ENCODE measurements around the gene GNL1. TPM values are rescaled to one million over a fixed set of nuclear protein-coding genes. Genes with fewer than 3 reads are reported as not detected.

GNL1 gene
- total and polyA plus RNA-seq, 2 of the 8 experiments (the other 6 are each of a cell fraction or from before 2014, with no cell fraction given) = 42.4 to 67.8 TPM

DNA sequence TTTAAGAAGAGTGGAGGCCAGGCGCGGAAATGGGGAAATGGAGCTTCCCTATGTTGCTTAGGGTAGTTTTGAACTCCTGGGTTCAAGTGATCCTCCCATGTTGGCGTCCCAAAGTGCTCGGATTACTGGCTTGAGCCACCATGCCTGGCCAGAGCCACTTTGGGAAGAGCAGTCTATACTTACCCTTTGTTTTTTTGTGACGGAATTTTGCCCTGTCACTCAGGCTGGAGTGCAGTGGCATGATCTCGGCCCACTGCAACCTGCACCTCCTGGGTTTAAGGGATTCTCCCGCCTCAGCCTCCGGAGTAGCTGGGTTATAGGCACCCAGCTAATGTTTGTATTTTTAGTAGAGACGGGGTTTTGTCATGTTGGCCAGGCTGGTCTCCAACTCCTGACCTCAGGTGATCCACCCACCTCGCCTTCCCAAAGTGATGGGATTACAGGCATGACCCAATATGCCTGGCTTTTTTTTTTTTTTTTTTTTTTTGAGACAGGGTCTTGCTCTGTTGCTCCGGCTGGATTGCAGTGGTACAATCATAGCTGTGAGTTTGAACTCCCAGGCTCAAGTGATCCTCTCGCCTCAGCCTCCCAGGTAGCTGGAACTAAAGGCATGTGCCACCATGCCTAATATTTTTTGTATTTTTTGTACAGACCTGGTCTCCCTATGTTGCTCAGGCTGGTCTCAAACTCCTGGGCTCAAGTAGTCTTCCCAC lies 42.8 kb upstream of the GNL1 start:
- H2AFZ ChIP-seq (ENCODE audit: low read length) = no peak overlapping the region
- no peaks in the 10 kb centered on the region for H3K9me3 ChIP-seq (ENCODE audit: insufficient read depth in 2 of 2, low read depth in 1 of 2, low read length in 1 of 2)
- no peak overlapping the region for H2BK15ac ChIP-seq (ENCODE audit: low read length)
- WGBS, 2 experiments (ENCODE audit: extremely low coverage in 1 of 2, insufficient coverage in 1 of 2, insufficient read length in 1 of 2, insufficient replicate concordance in 2 of 2, low coverage in 1 of 2, low lambda C conversion rate in 2 of 2, missing lambda C conversion rate in 1 of 2) = 85% methylated on average over 12 of the region's 12 CpGs; no CpG with 5 or more reads in 1 of the 2 experiments
- H2AK5ac ChIP-seq (ENCODE audit: low read depth, low read length) = no peak overlapping the region
- ChIA-PET POLR2A (ENCODE audit: partially characterized antibody) (interaction anchor here (0.7 to 27.0 kb wide), 33 partner anchors 0 to 488 kb away, joined by 3 to 712 read pairs (median 4); partner anchors contain the start of genes ABCF1, ATAT1, C6orf136 and DHX16), CTCF (ENCODE audit: partially characterized antibody) (interaction anchor here (0.6 to 5.7 kb wide), 14 partner anchors 12 to 601 kb away, joined by 3 to 40 read pairs (median 4); partner anchors contain the start of gene ABCF1)
- H3K4me1 ChIP-seq (replicated peaks in 1 of 4; ENCODE audit: control insufficient read depth in 3 of 4, insufficient read depth in 4 of 4, low read length in 3 of 4) = no peaks in the 10 kb centered on the region
- H3K23ac ChIP-seq (ENCODE audit: insufficient read length) = no peak overlapping the region
- no peak overlapping the region for H3K4me2 ChIP-seq (ENCODE audit: insufficient read depth in 1 of 2, low read depth in 2 of 2, low read length in 2 of 2)
- TF ChIP-seq BCL11A (IDR thresholded peaks at IDR 0.05; ENCODE audit: low read depth in 2 of 2, low read length in 2 of 2) (no peak), GTF2F1 (IDR thresholded peaks at IDR 0.05; ENCODE audit: borderline replicate concordance, low read depth, low read length) (no peak), GABPA (IDR thresholded peaks at IDR 0.05; ENCODE audit: borderline replicate concordance, insufficient read depth, low read length) (no peak), SUZ12 (IDR thresholded peaks at IDR 0.05; ENCODE audit: low read length) (no peak), POLR2AphosphoS5 (IDR thresholded peaks at IDR 0.05; ENCODE audit: low read depth, low read length) (peak; percentile 70), RAD21 (IDR thresholded peaks at IDR 0.05 in 1 of 2, conservative IDR thresholded peaks at IDR 0.05 in 1 of 2; ENCODE audit: low read depth in 2 of 2, low read length in 2 of 2) (no peak), POLR2A (IDR thresholded peaks at IDR 0.05; ENCODE audit: control extremely low read depth in 1 of 2, low read depth in 2 of 2, low read length in 2 of 2) (peak; percentile 27 to 38; a peak in 2 of 3 replicates)
- TF ChIP-seq, protein P1, sequence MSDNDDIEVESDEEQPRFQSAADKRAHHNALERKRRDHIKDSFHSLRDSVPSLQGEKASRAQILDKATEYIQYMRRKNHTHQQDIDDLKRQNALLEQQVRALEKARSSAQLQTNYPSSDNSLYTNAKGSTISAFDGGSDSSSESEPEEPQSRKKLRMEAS (IDR thresholded peaks at IDR 0.05) = no peak
- TF ChIP-seq, protein P2, sequence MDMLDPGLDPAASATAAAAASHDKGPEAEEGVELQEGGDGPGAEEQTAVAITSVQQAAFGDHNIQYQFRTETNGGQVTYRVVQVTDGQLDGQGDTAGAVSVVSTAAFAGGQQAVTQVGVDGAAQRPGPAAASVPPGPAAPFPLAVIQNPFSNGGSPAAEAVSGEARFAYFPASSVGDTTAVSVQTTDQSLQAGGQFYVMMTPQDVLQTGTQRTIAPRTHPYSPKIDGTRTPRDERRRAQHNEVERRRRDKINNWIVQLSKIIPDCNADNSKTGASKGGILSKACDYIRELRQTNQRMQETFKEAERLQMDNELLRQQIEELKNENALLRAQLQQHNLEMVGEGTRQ (IDR thresholded peaks at IDR 0.05; ENCODE audit: low read length) = no peak
- no peak overlapping the region for H3K18ac ChIP-seq (ENCODE audit: extremely low read depth, low read length)
- no peak overlapping the region for H2BK120ac ChIP-seq (replicated peaks; ENCODE audit: low read depth, low read length)
- FAIRE-seq = no peak
- H2BK12ac ChIP-seq (ENCODE audit: low read depth, low read length) = no peak overlapping the region
- no peak overlapping the region for H3K4me3 ChIP-seq (ENCODE audit: extremely low read depth in 1 of 4, insufficient read depth in 2 of 4, low read depth in 3 of 4, low read length in 4 of 4)
- no peak overlapping the region for H2BK5ac ChIP-seq (ENCODE audit: low read depth, low read length)
- no peak overlapping the region for H3K9ac ChIP-seq (replicated peaks in 1 of 4; ENCODE audit: extremely low read depth in 1 of 4, low read depth in 3 of 4, low read length in 3 of 4)
- no peak overlapping the region for H2BK20ac ChIP-seq (ENCODE audit: low read length)
- H4K91ac ChIP-seq (replicated peaks; ENCODE audit: insufficient read length, low read length) = no peak overlapping the region
- no peaks in the 10 kb centered on the region for H3K27me3 ChIP-seq (replicated peaks in 1 of 4; ENCODE audit: control insufficient read depth in 3 of 4, extremely low read depth in 1 of 4, insufficient read depth in 3 of 4, low read length in 3 of 4)
- no peak overlapping the region for H4K8ac ChIP-seq (ENCODE audit: extremely low read depth, insufficient read depth, low read length)
- H3K27ac ChIP-seq (ENCODE audit: low read depth, low read length) = no peak overlapping the region
- H4K5ac ChIP-seq (ENCODE audit: insufficient read length, low read depth, low read length) = no peak overlapping the region
- no peaks in the 10 kb centered on the region; the same call in 1 of the 2 replicates for H3K23me2 ChIP-seq (ENCODE audit: low read depth, low read length)
- no peak for DNase-seq (ENCODE audit: low read depth in 1 of 2, low spot score in 2 of 2)
- no peak overlapping the region for H3K4ac ChIP-seq (replicated peaks; ENCODE audit: insufficient read length, low read depth, low read length)
- no peaks in the 10 kb centered on the region; the same call in 1 of the 2 replicates for H3K79me1 ChIP-seq (ENCODE audit: low read depth, low read length)
- peaks cover 5 to 29% of the 10 kb centered on the region in 2 experiments for H4K20me1 ChIP-seq (replicated peaks in 1 of 2; ENCODE audit: control insufficient read depth in 1 of 2, insufficient read depth in 2 of 2, low read length in 2 of 2)
- H3K56ac ChIP-seq (replicated peaks; ENCODE audit: insufficient read length, low read depth, low read length) = no peak overlapping the region
- H3K36me3 ChIP-seq (ENCODE audit: control insufficient read depth in 2 of 4, insufficient read depth in 4 of 4, low read length in 3 of 4) = peaks cover 32 to 46% (median 40%) of the 10 kb centered on the region in 4 experiments
- H3K79me2 ChIP-seq (ENCODE audit: control insufficient read depth in 1 of 2, insufficient read depth in 2 of 2, low read length in 2 of 2) = no peaks in the 10 kb centered on the region
- no peak overlapping the region for H3K14ac ChIP-seq (ENCODE audit: insufficient read length)

All from H1 (cell line).